ENCODE results near the gene PRR19.

Gene PRR19

GRCh38 chr19:42272989-42273406 lies 28.9 kb upstream of the PRR19 start:
- DNase-seq (ENCODE audit: low read depth): no peak
- no peak overlapping the region for H3K4me3 ChIP-seq (ENCODE audit: control insufficient read depth, low read depth, low read length)
- TF ChIP-seq CTCF (conservative IDR thresholded peaks at IDR 0.05; ENCODE audit: control insufficient read depth, insufficient read depth, low read depth, low read length): no peak

GRCh38 chr19:42273407-42274064 lies 28.4 kb upstream of the PRR19 start:
- no peak for DNase-seq (ENCODE audit: low read depth)
- no peak overlapping the region for H3K4me3 ChIP-seq (ENCODE audit: control insufficient read depth, low read depth, low read length)
- TF ChIP-seq CTCF (conservative IDR thresholded peaks at IDR 0.05; ENCODE audit: control insufficient read depth, insufficient read depth, low read depth, low read length): no peak

GRCh38 chr19:42274065-42274682 lies 27.8 kb upstream of the PRR19 start:
- no peak for DNase-seq (ENCODE audit: low read depth)
- no peak for TF ChIP-seq CTCF (conservative IDR thresholded peaks at IDR 0.05; ENCODE audit: control insufficient read depth, insufficient read depth, low read depth, low read length)
- no peak overlapping the region for H3K4me3 ChIP-seq (ENCODE audit: control insufficient read depth, low read depth, low read length)

GRCh38 chr19:42275103-42275502 lies 26.8 kb upstream of the PRR19 start:
- no peak overlapping the region for H3K4me3 ChIP-seq (ENCODE audit: control insufficient read depth, low read depth, low read length)
- no peak for TF ChIP-seq CTCF (conservative IDR thresholded peaks at IDR 0.05; ENCODE audit: control insufficient read depth, insufficient read depth, low read depth, low read length)
- no peak for DNase-seq (ENCODE audit: low read depth)

- H3K4me3 ChIP-seq (ENCODE audit: control insufficient read depth, low read depth, low read length): no peak overlapping the region
- no peak for TF ChIP-seq CTCF (conservative IDR thresholded peaks at IDR 0.05; ENCODE audit: control insufficient read depth, insufficient read depth, low read depth, low read length)
- no peak for DNase-seq (ENCODE audit: low read depth)
Observed at GRCh38 chr19:42275517-42275916, 26.4 kb upstream of the PRR19 start.

GRCh38 chr19:42276284-42276683 lies 25.6 kb upstream of the PRR19 start:
- DNase-seq (ENCODE audit: low read depth): no peak
- TF ChIP-seq CTCF (conservative IDR thresholded peaks at IDR 0.05; ENCODE audit: control insufficient read depth, insufficient read depth, low read depth, low read length): no peak
- H3K4me3 ChIP-seq (ENCODE audit: control insufficient read depth, low read depth, low read length): no peak overlapping the region
